Measurements from ENCODE around the gene IGFBPL1. TPM values are rescaled to one million over a fixed set of nuclear protein-coding genes. Genes with fewer than 3 reads are reported as not detected.
A peak's percentile ranks its signal among the peaks of the same experiment; 100 is the strongest.

Gene IGFBPL1
- total and polyA plus RNA-seq, 2 of the 8 experiments (the other 6 are each of a cell fraction or from before 2014, with no cell fraction given), result 31.3 to 33.8 TPM

DNA sequence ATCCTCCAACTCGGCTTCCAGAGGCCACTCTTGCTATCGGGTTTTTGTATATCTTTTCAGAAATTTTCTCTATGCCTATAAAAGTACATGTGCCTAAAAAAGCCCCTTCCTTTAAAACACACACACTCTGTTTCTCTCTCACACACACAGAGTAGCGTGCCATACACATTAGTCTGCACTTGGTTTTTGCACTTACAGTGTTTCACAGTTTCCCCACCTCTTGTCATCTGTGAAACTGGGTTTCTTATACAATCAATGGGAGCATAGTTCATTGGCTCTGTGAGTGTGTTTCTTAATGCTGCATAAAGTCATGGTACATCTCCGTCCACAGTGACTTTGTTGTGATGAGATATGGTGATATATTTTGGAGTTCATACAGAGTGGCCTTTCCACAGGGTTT is 664 bp upstream of the IGFBPL1 start:
- Histone ChIP-seq H3K23ac (ENCODE audit: insufficient read length) (no peak overlapping the region), H4K8ac (ENCODE audit: extremely low read depth, insufficient read depth, low read length) (no peak overlapping the region), H3K27me3 (replicated peaks in 1 of 4; ENCODE audit: control insufficient read depth in 3 of 4, extremely low read depth in 1 of 4, insufficient read depth in 3 of 4, low read length in 3 of 4) (peaks cover 11 to 32% (median 25%) of the 10 kb centered on the region in 4 experiments), H2AFZ (ENCODE audit: low read length) (no peak overlapping the region), H3K4me1 (replicated peaks in 1 of 4; ENCODE audit: control insufficient read depth in 3 of 4, insufficient read depth in 4 of 4, low read length in 3 of 4) (peaks cover 8 to 21% (median 17%) of the 10 kb centered on the region in 4 experiments), H3K36me3 (ENCODE audit: control insufficient read depth in 2 of 4, insufficient read depth in 4 of 4, low read length in 3 of 4) (no peaks in the 10 kb centered on the region), H3K4ac (replicated peaks; ENCODE audit: insufficient read length, low read depth, low read length) (no peak overlapping the region), H3K4me3 (ENCODE audit: extremely low read depth in 1 of 4, insufficient read depth in 2 of 4, low read depth in 3 of 4, low read length in 4 of 4) (peak overlapping the region in 3 of 4 experiments; percentile 35 to 56 (median 42); a peak in 3 of 8 replicates), H3K14ac (ENCODE audit: insufficient read length) (no peak overlapping the region), H3K9me3 (ENCODE audit: insufficient read depth in 2 of 2, low read depth in 1 of 2, low read length in 1 of 2) (no peaks in the 10 kb centered on the region), H3K56ac (replicated peaks; ENCODE audit: insufficient read length, low read depth, low read length) (no peak overlapping the region), H3K23me2 (ENCODE audit: low read depth, low read length) (peaks cover 7% of the 10 kb centered on the region; the same call in 1 of the 2 replicates), H4K91ac (replicated peaks; ENCODE audit: insufficient read length, low read length) (no peak overlapping the region), H4K20me1 (replicated peaks in 1 of 2; ENCODE audit: control insufficient read depth in 1 of 2, insufficient read depth in 2 of 2, low read length in 2 of 2) (peaks cover 0 to 1% of the 10 kb centered on the region in 2 experiments), H3K4me2 (ENCODE audit: insufficient read depth in 1 of 2, low read depth in 2 of 2, low read length in 2 of 2) (peak overlapping the region; percentile 79 to 84; a peak in 3 of 4 replicates), H3K9ac (replicated peaks in 1 of 4; ENCODE audit: extremely low read depth in 1 of 4, low read depth in 3 of 4, low read length in 3 of 4) (no peak overlapping the region), H2BK20ac (ENCODE audit: low read length) (no peak overlapping the region), H2BK15ac (ENCODE audit: low read length) (no peak overlapping the region), H2AK5ac (ENCODE audit: low read depth, low read length) (no peak overlapping the region), H4K5ac (ENCODE audit: insufficient read length, low read depth, low read length) (no peak overlapping the region), H3K79me1 (ENCODE audit: low read depth, low read length) (no peaks in the 10 kb centered on the region), H3K27ac (ENCODE audit: low read depth, low read length) (no peak overlapping the region), H2BK5ac (ENCODE audit: low read depth, low read length) (no peak overlapping the region), H2BK120ac (replicated peaks; ENCODE audit: low read depth, low read length) (no peak overlapping the region), H2BK12ac (ENCODE audit: low read depth, low read length) (no peak overlapping the region), H3K18ac (ENCODE audit: extremely low read depth, low read length) (no peak overlapping the region), H3K79me2 (ENCODE audit: control insufficient read depth in 1 of 2, insufficient read depth in 2 of 2, low read length in 2 of 2) (no peaks in the 10 kb centered on the region)
- WGBS, 2 experiments (ENCODE audit: extremely low coverage in 1 of 2, insufficient coverage in 1 of 2, insufficient read length in 1 of 2, insufficient replicate concordance in 2 of 2, low coverage in 1 of 2, low lambda C conversion rate in 2 of 2, missing lambda C conversion rate in 1 of 2), result 85% methylated on average over 4 of the region's 4 CpGs; no CpG with 5 or more reads in 1 of the 2 experiments
- no peak for TF ChIP-seq KDM4A (IDR thresholded peaks at IDR 0.05; ENCODE audit: low read depth, low read length, severe bottlenecking)
- peak; percentile 2 for TF ChIP-seq EZH2 (IDR thresholded peaks at IDR 0.05; ENCODE audit: low read depth, low read length, severe bottlenecking)
- no peak for DNase-seq (ENCODE audit: low read depth in 1 of 2, low spot score in 2 of 2)
- no peak for FAIRE-seq
- CTCF ChIA-PET (ENCODE audit: partially characterized antibody), result interaction anchor here (3.4 kb wide), 1 partner anchor 8 kb away, joined by 18 read pairs; no protein-coding TSS in a partner anchor
- POLR2A ChIA-PET (ENCODE audit: partially characterized antibody), result no interaction called here

Measured in H1 (cell line).